HG03521 (cell line): Measurements from ENCODE around the gene OR51A7.
"Not testable (repeated sequence)": the region's sequence is repeated elsewhere in the genome, so short reads cannot be mapped to it uniquely, and the experiment has no call there.

ENCODE experiments used
- ATAC-seq: cut with Tn5 transposase; IDR thresholded peaks from one replicate; pipeline ENCODE4 v1.9.1; 2021; ENCODE audit warnings: mild to moderate bottlenecking, moderate library complexity; ENCODE audit not compliant: unreplicated experiment

OR51A7 gene

GRCh38 chr11:4947505-4947904 is 43.9 kb downstream of the OR51A7 start, which contains the start of gene OR51A4:
TSS of gene OR51A4 (minus strand) at chr11:4947605. CDS start at chr11:4947100, 505 bp downstream.
- ATAC-seq, result no peak

GRCh38 chr11:4955613-4956012 is 52.0 kb downstream of the OR51A7 start, which contains the start of gene OR51A2:
TSS of gene OR51A2 (minus strand) at chr11:4955713. CDS start at chr11:4955713, 0 bp downstream.
- not testable (repeated sequence) for ATAC-seq

- ATAC-seq, result no peak
Measured at GRCh38 chr11:4957396-4957795, 53.8 kb downstream of the OR51A7 start.
